Testis (tissue), 3 donors: ENCODE measurements around the gene TBX2. TPM values are rescaled to one million over a fixed set of nuclear protein-coding genes. Genes with fewer than 3 reads are reported as not detected.
"Not testable (repeated sequence)": the region's sequence is repeated elsewhere in the genome, so short reads cannot be mapped to it uniquely, and the experiment has no call there.

Experiments
- DNase-seq: peaks from one replicate; pipeline ENCODE4 v3.0.0-alpha.2; 2019
- H3K27ac ChIP-seq, 2 donors: fragments of 200-600 bp; sonication (generic); one replicate each; pipeline ENCODE4 v1.5.1; 2019
- H3K27me3 ChIP-seq: fragments of 200-600 bp; sonication (generic); one replicate; pipeline ENCODE4 v1.5.1; 2019
- H3K36me3 ChIP-seq: fragments of 200-600 bp; sonication (generic); one replicate; pipeline ENCODE4 v1.5.1; 2017; ENCODE audit warnings: low read depth; ENCODE audit errors: missing control alignments
- H3K4me1 ChIP-seq: fragments of 200-600 bp; sonication (generic); one replicate; pipeline ENCODE4 v1.5.1; 2019
- H3K4me3 ChIP-seq, 2 donors: fragments of 200-600 bp; sonication (generic); one replicate each; pipeline ENCODE4 v1.5.1; 2017 to 2019
- H3K9me3 ChIP-seq: fragments of 200-600 bp; sonication (generic); one replicate; pipeline ENCODE4 v1.5.1; 2017
- CTCF ChIP-seq, 3 experiments: fragments of 450-650 bp in 2 of 3; fragments of 200-600 bp in 1 of 3; sonication (generic) in 1 of 3; IDR thresholded peaks; one replicate each; pipeline ENCODE4 v1.5.1; 2016 to 2019; ENCODE audit warnings: antibody characterized with exemption in 3 of 3, mild to moderate bottlenecking in 2 of 3, moderate library complexity in 1 of 3
- POLR2A ChIP-seq: fragments of 450-650 bp; IDR thresholded peaks from one replicate; pipeline ENCODE4 v1.6.1; 2017; ENCODE audit warnings: antibody characterized with exemption, mild to moderate bottlenecking, moderate library complexity
- WGBS, 2 donors: methylation state at CpG; one replicate each; pipeline ENCODE4 v1.1.5; 2018; 5-methylcytosine and 5-hydroxymethylcytosine counted together
- intact Hi-C: fragments of 100-400 bp; cut with DNase I; formaldehyde crosslinking; loops from one replicate; pipeline ENCODE4 v1.15.1; 2023; ENCODE audit warnings: low total_unique reads
- polyA plus RNA-seq: library from polyadenylated mRNA; stranded (reverse); fragments of 350-450 nt; fragmentation: Illumina TruSeq; extraction: RNeasy Lipid Tissue Mini Kit (QIAGEN cat#74804); gene quantifications from one replicate; pipeline ENCODE4 v1.2.3, GENCODE V29; 2014; ENCODE audit warnings: low read depth, low replicate concordance; ENCODE audit not compliant: insufficient read depth
- total RNA-seq, 2 donors: library from RNA; depleted of rRNA; stranded (reverse); fragments of >200 nt; gene quantifications; one replicate each; pipeline ENCODE4 v1.2.3, GENCODE V29; 2016

The TBX2 gene
- total and polyA plus RNA-seq, 3 donors from 2014 or later: 14.8 to 29.6 (median 20.1) TPM

GRCh38 chr17:61353615-61354014 lies 46.0 kb upstream of the TBX2 start:
- Histone ChIP-seq H3K9me3 (no peaks in the 10 kb centered on the region), H3K36me3 (no peaks in the 10 kb centered on the region), H3K27me3 (no peaks in the 10 kb centered on the region), H3K4me3 (no peak overlapping the region), H3K27ac (no peak overlapping the region), H3K4me1 (no peaks in the 10 kb centered on the region)
- TF ChIP-seq POLR2A (no peak), CTCF (IDR thresholded peaks at IDR 0.05) (no peak)
- intact Hi-C loops: no loop called here
- WGBS, 2 donors: 95 to 96% methylated on average over 12 of the region's 12 CpGs
- no peak for DNase-seq

GRCh38 chr17:61354895-61355874 lies 44.5 kb upstream of the TBX2 start:
- Histone ChIP-seq H3K4me1 (no peaks in the 10 kb centered on the region), H3K27me3 (no peaks in the 10 kb centered on the region), H3K9me3 (no peaks in the 10 kb centered on the region), H3K27ac (no peak overlapping the region), H3K36me3 (no peaks in the 10 kb centered on the region), H3K4me3 (no peak overlapping the region)
- TF ChIP-seq POLR2A (no peak), CTCF (IDR thresholded peaks at IDR 0.05) (no peak)
- 82 to 91% methylated on average over 10 of the region's 10 CpGs for WGBS, 2 donors
- DNase-seq: no peak
- intact Hi-C loops: no loop called here

GRCh38 chr17:61357061-61357460 lies 42.6 kb upstream of the TBX2 start:
- intact Hi-C loops, H3K4me3 ChIP-seq, DNase-seq, H3K36me3 ChIP-seq, H3K27ac ChIP-seq, H3K27me3 ChIP-seq, H3K9me3 ChIP-seq, H3K4me1 ChIP-seq: not testable (repeated sequence)
- WGBS, 2 donors: 84 to 86% methylated on average over 3 of the region's 3 CpGs

- H3K9me3 ChIP-seq, H3K4me1 ChIP-seq, intact Hi-C loops: not testable (repeated sequence)
Measured at GRCh38 chr17:61359513-61359912, 40.1 kb upstream of the TBX2 start.

GRCh38 chr17:61360318-61360943 lies 39.2 kb upstream of the TBX2 start:
- intact Hi-C loops: no loop called here
- Histone ChIP-seq H3K4me1 (no peaks in the 10 kb centered on the region), H3K27me3 (no peaks in the 10 kb centered on the region), H3K36me3 (no peaks in the 10 kb centered on the region), H3K4me3 (no peak overlapping the region), H3K27ac (no peak overlapping the region), H3K9me3 (no peaks in the 10 kb centered on the region)
- TF ChIP-seq CTCF (IDR thresholded peaks at IDR 0.05) (no peak), POLR2A (no peak)
- 92 to 97% methylated on average over 3 of the region's 3 CpGs for whole genome bisulfite sequencing, 2 donors
- DNase-seq: no peak

More at GRCh38 chr17:61359513-61359912, 40.1 kb upstream of the TBX2 start:
- not testable (repeated sequence) for H3K27me3 ChIP-seq, DNase-seq, H3K27ac ChIP-seq, H3K4me3 ChIP-seq, H3K36me3 ChIP-seq
- WGBS, 2 donors: 93 to 96% methylated on average over 9 of the region's 9 CpGs
